ENCODE data around the gene RSBN1.
"Not testable (repeated sequence)": the region's sequence is repeated elsewhere in the genome, so short reads cannot be mapped to it uniquely, and the experiment has no call there.

The RSBN1 gene

DNA sequence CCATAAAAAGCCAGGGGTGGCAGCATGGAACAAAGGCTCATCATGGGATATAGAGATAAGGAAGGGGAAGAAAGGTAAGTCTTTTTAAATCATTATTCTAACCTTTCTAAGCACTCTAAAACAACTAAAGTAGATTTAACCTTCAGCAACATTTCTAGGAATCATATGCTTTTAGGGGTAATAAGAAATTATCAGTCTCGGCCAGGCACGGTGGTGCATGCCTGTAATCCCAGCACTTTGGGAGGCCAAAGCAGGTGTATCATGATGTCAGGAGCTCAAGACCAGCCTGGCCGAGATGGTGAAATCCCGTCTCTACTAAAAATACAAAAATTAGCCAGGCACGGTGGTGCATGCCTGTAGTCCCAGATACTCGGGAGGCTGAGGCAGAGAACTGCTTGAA lies 32.7 kb downstream of the RSBN1 start:
- DNase-seq = no peak

DNA sequence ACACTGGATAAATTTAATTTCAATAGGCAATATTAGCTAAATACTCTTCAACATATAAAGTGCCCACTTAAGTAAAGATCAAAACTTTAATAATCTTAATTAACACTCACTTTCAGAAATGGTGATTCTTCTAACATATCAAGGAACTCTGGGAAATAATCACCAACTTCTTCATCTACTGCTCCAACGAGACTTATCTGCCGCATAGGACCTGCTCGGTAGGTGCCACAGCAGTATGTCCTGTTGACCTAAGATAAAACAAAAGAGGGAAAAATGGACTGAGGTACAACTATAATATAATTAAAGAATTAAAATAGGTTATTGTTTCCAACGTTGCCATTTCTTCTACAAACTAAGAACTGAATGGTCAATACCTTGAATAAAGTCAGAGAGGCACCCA lies 34.7 kb downstream of the RSBN1 start:
- DNase-seq = no peak

DNA sequence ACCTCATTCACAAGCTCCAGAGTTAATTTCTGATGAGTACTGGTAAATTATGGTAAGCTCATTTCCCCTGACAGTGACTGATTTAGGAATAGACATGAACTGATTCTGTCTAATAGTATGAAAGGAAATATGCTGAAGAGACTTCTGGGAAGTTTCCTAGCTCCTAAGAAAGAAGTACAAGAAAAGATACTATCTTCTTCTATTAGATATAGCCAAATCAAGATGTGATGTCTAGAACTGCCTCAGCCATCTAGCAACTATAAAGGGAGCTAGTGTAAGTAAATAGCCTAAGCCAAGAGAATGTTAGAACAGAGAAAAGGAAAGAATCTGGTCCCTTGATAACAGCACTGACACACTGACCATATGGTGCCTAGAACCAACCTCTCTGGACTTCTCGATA lies 42.2 kb downstream of the RSBN1 start:
- no peak for DNase-seq

DNA sequence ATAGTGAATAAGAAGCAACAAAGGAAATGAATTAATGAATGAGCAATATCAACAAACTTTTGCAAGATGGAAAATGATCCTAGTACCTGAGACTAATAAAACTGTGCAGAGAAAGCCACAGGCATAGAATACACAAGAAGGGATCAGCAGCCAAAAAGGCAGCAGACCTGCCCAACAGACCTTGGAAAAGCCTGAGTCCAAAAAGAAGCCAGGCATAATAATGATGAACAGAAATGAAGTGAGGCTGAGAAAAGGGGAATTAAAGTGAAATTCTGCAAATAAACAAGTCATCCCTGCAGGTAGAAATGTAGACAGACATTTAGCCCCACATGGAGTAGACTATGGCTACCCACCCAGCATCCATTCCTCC lies 42.7 kb downstream of the RSBN1 start:
- no peak for DNase-seq

DNA sequence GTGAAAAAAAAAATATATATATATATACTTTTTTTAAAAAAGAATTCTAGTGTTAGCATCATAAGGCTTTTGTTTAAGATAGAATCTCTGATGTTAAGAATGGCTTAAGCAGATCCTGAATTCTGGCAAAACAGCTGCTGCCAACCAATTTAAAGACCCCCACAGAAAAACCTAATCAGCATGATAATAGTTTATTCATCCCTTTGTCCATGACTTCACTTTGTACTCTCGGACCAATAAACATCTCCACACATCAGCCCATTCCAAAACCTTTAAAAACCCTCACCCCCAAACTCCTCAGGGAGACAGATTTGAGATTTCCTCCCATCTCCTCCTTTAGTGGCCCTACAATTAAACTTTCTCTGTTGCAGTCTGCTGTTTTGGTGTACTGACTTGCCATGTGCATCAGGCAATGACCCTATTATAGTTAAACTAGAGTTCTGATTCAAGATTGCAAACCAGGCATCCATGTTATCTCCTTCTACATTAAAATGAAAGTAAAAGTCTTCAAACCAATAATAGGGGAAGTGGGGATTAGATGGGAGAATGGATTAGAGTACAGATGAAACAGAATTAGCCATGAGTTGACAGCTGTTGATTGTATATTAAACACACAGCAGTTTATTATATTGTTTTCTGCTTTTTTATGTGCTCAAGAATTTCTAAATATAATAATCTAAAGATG lies 43.2 kb downstream of the RSBN1 start:
- DNase-seq = no peak

DNA sequence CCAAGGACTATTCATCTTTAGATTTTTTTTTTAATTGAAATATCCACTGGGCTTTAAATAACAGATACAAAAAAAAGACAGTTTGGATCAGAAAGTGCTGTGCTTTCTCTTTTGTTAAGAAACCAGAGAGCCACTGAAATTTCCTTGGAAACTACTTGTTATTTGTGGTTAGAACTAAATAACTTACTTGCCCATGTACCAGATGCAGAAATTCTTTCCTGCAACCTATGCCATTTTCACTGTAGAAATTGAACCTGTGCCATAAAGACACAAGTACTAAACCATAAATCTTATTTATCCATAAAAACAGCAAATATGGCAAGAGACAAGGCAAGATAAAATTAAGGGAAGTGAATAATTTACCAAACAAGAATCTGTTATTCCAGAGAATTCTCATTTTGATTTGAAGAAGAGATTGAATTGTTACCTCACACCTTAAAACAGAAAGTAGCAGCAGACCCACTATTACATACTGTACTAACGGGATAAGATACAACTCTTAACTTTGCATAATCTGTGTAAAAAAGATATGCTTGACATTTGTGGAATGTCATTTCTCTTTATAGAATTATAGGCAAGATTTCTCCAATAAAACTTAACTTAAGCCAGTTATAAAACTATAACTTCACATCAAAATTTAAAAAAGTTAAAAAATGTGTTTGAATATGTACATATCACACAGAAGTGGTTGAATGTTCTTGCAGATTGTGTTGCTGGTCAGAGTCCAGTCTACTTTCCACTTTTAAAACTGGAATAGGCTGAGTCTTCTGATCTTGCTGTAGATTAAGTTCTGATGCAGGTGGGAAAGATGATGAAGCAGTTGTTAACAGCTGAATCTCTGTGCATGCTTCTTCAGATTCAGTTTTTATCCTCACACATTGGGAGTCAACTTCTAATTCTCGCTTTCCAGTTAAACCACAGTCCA lies 46.7 kb downstream of the RSBN1 start:
- DNase-seq = no peak

DNA sequence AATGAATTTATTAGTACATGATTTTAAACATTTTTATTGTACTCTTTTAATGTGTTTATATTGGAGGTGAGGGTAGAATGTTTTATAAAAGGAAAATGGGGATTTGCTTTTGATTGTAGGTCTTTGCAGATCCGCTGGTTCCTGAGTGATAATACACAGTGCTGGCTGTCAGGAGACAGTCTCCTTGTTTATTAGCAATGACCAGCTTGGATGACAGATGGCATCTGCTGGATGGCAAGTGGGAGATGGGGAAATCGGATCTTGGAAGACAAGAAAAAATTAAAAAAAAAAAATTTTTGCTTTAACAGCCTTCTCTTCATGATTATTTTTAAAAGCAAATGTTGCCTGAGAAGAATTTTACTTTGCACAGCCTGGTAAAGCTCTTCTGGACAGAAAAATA lies 48.6 kb downstream of the RSBN1 start:
- no peak for DNase-seq

DNA sequence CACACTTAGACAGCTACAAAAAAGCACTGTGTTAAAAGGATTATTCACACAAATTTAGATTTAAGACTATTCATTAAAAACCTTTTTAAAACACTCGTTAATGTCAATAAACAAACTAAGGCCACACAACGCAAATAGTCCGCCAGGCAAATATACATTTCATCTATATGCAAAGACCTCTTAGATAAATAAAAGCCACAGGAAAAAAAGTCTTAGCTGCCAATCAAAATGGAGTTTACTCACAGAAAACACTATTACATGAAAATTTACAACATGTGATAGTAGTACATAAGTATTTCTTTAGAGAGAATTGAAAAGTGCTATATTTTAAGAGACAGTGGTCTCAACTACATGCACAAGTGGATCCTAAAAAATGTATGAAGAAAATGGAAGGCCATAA lies 50.3 kb downstream of the RSBN1 start:
- DNase-seq = no peak

DNA sequence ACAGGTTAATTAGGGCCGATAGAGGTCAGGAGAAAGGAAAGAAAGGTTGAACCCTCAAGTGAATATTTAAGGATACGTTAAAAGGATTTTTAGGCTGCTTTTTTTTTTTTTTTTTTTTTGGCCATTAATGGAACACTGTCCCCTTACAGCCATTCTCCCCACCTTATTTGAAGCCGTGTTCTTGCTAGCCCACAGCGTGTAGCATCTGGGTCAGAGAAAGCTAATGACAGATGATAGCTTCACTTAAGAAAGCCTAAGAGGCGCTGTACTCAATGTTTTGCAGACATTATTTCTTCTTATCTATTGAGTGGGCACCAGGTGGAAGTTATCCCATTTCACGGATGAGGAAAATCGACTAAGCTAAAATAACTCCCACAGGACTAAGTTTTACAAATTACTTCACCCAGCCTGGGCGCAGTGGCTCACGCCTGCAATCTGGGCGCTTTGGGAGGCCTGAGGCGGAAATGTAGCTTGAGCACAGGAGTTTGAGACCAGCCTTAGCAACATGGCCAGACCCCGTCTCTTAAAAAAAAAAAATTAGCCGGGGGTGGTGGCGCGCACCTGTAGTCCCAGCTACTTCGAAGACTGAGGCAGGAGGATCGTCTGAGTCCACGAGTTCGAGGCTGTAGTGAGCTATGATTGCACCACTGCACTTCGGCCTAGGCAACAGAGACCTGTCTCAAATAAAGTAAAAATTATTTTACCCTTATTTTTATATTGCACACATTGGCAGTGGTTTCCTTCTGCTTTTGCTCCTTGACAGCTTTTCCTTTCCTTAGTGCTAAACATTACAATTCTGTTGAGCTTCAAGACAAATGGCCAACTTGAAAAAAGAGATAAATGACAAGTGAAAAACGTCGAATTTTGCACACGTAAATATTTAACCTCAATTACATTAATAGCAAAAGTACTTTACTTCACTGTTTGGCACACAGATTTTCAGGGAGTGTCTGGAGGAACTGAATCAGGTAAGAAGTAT lies 51.9 kb downstream of the RSBN1 start:
- DNase-seq = no peak

DNA sequence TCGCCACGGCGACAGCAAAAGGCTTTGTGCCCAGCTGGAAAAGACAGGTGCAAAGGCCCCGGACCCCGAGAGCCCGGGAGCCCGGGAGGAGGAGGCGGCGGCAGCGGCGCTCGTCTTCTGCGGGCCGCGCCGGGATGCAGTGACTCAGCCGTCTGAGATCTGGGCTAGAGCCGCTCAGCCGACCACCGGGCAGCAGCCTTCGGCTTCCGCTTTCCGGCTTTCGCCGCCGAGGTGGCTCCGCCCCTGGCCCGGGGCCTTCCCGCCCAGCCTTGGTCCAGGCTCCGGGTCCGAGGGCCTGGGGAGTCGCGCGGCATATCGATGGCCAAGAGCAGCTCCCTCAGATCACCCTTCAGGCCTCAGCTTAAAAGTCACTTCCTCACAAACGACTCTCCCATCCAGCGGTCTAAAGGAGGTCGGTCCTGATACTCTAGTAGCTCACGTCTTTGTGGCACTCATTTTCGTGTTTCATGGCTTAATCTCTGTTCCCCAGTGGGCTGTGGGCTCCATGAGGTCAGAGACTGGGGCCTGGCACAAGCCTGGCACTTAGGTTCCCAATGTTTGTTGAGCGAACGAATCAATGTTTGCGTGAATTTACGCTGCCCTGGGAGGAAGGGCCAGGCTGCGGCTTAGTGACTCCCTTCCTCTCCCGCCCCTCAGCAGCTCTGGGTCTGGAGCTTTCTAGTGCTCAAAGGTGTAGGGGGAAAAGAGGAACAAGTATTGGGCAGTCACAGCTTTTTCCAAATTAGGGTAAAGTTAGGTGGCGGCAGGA lies 52.8 kb downstream of the RSBN1 start, which contains the start of gene PHTF1:
Gene PHTF1, minus strand, starts transcription at position 154 of the 769 bp plus-strand sequence. CDS start 783 bp downstream, outside the sequence.
- peak; percentile 60 for DNase-seq

DNA sequence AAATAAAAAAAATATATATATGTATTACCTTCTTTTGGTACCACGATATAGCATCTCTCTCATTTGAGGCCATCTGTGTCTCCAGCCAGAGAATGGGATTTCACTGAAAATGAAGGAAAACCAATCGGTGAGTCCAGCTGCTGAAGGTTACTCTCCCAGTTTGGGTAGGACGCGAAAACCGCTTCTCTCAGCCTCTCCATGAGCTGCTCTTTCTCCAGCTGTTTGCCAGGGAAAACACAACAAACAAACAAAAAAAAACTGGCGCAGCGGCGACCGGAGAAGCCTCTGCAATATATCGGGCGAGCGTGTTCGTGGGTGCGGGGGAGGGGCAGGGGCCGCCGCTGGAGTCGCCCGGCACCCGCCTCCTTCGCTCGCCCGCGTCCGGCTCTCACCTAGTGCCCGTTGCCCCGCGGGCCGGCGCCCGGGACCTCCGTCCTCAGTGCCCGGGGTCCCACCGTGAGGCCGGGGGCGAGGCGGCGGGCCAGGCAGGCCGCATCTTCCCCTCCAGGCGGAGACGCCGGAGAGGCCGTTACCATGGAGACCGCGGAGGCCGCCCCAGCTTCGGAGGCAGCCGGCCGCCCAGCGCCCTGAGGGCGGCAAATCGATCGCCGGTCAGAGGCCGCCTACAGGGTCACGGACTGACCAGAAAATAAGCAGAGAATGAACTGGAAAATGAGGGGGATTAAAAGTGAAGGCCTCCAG lies 53.5 kb downstream of the RSBN1 start:
- DNase-seq = peak; percentile 61

DNA sequence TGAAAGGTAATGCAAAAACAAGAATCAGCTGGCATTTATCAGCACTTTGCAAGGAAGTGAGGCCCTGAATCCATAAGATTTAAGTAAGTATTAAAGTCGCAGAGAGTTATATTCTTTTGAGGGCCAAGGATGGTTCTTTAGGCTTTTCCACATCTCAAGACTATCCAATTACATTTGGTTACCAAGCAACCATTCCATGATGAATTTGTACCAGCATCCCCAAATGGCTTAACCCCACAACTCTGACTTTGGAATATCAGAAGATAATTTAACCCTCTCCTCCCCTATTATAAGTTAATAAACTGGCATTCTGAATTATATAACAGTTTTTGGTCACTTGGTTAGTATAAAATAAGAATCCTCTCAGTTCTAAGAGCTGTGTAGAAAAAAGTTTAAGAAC lies 55.8 kb downstream of the RSBN1 start:
- DNase-seq = no peak

DNA sequence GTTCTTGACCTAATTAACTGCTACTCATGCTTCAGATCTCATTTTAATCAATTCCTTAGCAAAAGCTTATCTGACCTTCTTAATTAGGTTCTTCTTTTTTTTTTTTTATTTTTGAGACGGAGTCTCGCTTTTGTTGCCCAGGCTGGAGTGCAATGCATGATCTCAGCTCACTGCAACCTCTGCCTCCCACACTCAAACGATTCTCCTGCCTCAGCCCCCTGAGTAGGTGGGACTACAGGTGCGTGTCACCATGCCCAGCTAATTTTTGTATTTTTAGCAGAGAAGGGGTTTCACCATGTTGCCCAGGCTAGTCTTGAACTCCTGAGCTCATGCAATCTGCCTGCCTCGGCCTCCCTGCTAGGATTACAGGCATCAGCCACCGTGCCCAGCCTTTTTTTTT lies 58.9 kb downstream of the RSBN1 start:
- not testable (repeated sequence) for DNase-seq

DNA sequence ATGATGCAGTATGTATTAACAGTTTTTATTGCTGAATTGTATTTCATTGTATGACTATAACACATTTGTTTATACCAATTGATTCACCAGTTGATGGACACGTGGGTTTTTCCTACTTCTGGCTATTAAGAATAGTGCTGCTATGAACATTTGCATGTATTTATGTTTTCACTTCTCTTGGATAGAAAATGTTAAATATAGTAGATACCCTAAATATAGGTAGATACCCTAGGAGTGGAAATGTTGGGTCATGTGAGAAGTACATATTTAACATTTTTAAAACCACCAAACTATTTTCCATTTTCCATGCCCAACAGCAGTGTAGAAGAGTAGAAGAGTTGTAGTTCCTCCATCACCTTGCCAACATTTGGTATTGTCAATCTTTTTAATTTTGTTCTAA lies 60.8 kb downstream of the RSBN1 start:
- no peak for DNase-seq

DNA sequence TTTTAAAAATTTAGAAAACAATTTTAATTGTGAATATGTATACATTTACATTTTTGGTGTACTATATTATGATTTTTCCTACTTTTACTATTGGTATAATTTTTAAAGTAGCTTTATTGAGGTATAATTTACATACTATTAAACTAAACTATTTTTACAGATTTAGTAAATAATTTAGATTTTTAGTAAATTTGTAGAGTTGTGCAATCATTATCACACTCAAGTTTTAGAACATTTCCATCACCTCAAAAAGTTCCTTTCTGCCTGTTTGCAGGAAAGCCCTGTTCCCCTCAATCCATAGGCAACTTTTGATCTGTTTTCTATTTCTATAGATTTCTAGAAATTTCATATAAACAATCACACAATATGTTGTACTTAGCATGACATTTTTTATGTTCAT lies 61.2 kb downstream of the RSBN1 start:
- DNase-seq = no peak

DNA sequence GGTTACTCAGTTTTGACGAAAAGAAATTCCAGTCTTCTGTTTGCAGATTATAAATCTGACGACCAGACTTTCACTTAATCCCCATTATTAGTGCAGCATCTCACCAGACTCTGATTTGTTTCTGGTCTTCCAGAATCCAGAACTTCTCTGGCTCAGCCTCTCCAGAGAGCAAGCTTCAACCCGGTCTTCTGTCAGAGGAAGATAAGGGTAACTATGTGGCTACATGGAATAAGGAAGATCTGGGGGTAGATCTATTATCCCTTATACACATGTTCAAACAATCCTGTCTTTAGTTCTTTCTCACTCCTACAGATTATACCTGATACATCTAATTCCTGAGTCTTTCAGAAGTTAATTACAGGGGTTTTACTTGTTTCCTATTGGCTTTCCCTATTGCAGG lies 62.9 kb downstream of the RSBN1 start:
- no peak for DNase-seq

DNA sequence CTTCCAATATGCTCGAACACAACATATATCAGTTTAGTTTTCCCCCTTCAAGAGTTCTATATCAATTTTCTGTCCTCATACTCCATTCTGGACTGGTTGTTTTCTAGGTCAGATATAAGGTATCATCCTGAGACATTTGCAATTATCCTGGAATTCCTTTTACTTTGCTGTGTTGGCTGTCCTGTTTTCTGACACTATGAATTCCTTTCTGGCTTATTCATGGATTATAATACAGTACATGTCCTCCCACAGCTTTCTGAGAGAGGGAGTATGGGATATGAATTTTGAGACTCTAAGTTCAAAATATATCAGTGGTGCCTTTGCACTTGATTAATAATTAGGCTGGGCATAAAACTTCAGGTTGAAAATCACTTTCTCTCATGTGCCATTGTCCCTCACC lies 64.9 kb downstream of the RSBN1 start:
- no peak for DNase-seq

DNA sequence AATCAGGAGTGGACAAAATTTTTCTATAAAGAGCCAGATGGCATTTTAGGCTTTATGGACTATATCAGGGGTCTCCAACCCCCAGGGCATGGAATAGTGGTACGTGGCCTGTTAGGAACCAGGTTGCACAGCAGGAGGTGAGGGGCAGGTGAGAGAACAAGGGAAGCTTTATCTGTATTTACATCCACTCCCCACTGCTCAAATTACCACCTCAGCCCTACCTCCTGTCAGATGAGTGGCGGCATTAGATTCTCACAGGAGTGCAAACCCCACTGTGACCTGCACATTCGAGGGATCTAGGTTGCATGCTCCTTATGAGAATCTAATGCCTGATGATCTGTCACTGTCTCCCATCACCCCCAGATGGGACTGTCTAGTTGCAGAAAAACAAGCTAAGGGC lies 66.9 kb downstream of the RSBN1 start:
- DNase-seq = no peak

DNA sequence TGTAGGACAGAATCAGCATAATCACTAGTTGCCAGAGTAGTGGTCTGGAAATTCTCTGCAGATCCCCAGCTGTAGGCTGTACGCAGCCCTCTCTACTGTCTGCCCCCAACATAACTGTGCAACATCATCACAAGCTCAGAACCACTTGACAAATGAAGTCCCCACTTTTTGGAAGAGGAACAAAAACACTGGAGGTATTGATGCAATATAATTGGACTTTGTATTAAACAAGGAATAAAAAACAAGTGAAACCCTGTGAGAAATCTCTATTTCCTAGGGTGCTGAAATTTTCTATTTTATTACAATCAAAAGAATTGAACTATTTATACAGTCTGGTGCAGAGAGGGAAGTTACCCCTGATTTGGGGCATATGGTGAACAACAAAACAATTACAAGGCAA lies 68.2 kb downstream of the RSBN1 start:
- no peak for DNase-seq

DNA sequence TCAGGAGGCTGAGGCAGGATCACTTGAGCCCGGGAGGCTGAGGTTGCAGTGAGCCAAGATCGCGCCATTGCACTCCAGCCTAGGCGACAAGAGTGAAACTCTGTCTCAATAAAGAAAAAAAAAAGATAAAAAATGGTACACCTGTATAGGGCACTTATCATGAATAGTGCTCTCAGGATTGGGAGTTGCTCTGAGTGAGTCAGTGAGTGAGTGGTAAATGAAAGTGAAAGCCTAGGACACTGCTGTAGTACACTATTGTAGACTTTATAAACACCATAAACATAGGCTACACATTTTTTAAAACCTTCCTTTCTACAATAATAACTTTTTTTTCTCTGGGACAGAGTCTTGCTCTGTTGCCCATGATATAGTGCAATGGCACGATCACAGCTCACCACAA lies 69.8 kb downstream of the RSBN1 start:
- DNase-seq = no peak

DNA sequence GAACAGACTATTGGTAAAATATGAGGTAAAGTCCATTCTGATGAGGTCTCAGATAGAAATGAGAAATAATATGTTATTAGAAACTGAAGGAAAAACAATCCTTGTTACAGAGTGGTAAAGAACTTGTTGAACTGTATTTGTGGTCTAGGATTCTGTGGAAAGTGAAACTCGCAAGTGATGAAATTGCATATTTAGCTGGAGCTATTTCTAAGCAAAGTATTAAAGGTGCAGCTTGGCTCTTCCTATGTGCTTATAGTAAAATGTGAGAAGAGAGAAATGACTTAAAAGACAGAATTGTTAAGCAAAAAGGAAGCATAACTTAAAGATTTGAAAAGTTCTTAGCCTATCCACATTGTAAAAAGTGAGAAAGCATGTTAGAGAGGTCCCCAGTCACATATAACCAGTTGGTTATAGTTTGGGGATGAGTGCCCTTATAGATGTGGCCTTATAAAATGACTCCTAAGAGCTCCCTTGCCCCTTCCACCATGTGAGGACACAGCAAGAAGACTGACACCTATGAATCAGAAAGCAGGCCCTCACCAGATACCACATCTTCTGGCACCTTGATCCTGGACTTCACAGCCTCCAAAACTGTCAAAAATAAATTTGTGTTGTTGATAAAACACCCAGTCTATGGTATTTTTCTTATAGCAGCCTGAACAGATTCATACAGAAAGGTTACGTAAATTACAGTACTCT lies 77.8 kb downstream of the RSBN1 start:
- no peak for DNase-seq
